ENCODE measurements around the gene PSMF1. TPM values are rescaled to one million over a fixed set of nuclear protein-coding genes. Genes with fewer than 3 reads are reported as not detected.

PSMF1 gene
- total RNA-seq, 1 donor from 2014 or later = 124 TPM

DNA sequence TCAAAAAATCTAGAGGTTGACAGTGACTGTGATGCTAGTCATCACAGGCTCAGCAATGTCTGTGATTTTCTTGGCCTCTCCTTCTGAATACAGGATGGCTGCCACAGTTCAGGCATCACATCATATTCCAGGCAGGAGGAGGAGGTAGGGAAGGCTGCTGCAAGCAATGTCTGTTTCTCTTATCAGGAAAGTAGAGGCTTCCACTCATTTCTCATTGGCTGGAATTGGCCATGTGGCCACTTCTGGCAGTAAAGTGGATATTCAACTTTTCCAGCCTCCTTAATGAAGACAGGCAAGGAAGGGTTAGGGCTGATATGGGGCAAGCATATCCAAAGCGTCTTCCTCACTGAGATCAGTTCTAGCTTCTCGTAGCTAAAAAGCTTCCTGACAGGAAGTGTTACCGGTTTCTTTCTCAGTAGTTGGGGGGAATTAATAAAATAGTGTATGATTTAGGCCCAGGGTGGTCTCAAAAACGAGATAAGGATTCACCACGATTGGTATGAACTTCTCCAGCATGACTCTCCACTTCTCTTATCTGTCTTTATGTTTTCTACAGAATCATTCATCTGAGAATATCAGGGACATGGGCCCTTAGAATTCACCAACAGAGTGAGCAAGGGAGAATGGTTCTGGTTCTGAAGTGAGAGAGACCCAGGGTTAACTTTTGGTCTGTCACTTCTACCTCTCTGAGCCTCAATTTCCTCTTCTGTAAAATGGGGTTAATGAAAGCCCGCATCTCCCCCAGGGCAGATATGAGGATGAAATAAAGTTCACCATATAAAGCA, 32.7 kb upstream of the PSMF1 start:
- no peak overlapping the region for H3K27ac ChIP-seq (replicated peaks)
- intact Hi-C loops (cut with micrococcal nuclease) = no loop called here
- no peak for DNase-seq
- TF ChIP-seq, protein P1, sequence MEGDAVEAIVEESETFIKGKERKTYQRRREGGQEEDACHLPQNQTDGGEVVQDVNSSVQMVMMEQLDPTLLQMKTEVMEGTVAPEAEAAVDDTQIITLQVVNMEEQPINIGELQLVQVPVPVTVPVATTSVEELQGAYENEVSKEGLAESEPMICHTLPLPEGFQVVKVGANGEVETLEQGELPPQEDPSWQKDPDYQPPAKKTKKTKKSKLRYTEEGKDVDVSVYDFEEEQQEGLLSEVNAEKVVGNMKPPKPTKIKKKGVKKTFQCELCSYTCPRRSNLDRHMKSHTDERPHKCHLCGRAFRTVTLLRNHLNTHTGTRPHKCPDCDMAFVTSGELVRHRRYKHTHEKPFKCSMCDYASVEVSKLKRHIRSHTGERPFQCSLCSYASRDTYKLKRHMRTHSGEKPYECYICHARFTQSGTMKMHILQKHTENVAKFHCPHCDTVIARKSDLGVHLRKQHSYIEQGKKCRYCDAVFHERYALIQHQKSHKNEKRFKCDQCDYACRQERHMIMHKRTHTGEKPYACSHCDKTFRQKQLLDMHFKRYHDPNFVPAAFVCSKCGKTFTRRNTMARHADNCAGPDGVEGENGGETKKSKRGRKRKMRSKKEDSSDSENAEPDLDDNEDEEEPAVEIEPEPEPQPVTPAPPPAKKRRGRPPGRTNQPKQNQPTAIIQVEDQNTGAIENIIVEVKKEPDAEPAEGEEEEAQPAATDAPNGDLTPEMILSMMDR (IDR thresholded peaks at IDR 0.05; ENCODE audit: borderline replicate concordance) = no peak
- no peaks in the 10 kb centered on the region for H3K36me3 ChIP-seq
- H3K9me3 ChIP-seq (replicated peaks) = peaks cover 18% of the 10 kb centered on the region
- H3K27me3 ChIP-seq (ENCODE audit: low read depth) = no peaks in the 10 kb centered on the region
- no peak overlapping the region for H3K4me3 ChIP-seq
- no peaks in the 10 kb centered on the region for H3K4me1 ChIP-seq

DNA sequence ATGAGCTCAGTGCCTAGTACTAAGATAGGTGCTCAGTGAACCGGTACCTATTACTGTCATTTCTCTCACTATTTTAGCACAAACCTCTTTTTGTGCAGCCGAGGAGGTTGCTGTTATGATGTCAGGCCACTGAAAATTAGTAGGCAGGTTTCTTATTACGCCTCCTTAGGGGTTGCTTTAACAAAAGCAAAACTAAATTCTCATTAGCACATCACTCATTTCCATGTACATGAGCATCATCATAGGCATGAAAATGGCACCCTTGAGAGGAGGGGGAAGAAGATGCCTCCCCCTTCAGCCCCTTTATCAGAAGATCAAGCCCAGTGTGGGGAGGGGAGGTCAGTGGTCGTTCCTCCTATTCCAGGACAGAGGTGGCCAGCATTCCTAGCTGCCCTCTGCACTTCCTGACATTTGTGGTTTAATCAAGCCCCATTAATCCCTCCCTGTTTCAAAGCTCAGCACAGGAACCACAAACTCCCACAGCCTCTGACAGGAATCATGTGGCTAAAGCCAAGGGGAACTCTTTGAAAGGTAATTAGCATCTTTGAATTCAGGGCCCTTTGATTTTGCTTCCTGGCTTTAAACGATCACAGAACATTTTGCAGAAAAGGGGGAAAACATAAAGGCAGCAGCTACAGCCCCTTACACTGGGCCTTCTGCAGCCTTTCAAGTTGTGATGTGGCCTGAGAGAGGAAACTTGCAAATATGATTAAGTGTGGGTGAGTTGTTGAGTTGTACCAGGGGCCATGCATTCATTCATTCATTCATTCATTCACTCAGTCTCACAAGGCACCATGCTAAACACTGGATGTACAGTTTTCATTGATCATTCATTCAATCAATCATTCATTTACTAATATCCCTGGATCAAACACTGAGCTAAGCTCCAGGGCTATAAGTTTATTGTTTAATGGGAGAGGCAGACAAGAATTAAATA, 31.9 kb upstream of the PSMF1 start:
- intact Hi-C loops (cut with micrococcal nuclease) = no loop called here

DNA sequence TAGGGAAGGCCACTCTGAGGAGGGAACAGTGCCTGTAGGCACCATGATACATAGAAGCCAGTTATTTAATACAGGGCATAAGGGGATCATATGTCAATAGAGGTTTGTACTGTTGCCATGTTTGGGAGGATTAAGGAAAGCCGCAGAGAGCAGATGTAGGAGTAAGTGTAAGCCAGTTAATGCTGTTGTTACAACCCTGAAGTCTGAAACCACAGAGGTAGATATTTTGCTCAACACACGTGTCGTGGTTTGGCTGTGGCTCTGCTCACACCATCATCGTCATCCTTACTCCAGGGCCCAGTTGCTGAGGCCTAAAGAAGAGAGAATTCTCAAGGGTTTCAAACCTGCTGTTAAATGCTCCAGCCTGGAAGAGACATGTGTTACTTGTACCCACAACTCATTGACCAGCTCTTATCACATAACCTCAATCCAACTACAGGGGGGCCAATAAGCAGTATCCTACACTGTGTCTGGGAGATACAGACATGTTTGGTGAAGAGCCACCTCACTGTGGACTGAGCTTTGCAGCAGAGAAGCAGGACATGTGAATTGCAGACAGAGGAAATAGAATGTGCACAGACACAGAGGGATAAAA, 31.0 kb upstream of the PSMF1 start:
- DNase-seq = no peak
- H3K9me3 ChIP-seq (replicated peaks) = peaks cover 18% of the 10 kb centered on the region
- no peak overlapping the region for H3K27ac ChIP-seq (replicated peaks)
- no peaks in the 10 kb centered on the region for H3K4me1 ChIP-seq
- TF ChIP-seq, protein P1 (IDR thresholded peaks at IDR 0.05; ENCODE audit: borderline replicate concordance) = no peak
- no peaks in the 10 kb centered on the region for H3K27me3 ChIP-seq (ENCODE audit: low read depth)
- no peaks in the 10 kb centered on the region for H3K36me3 ChIP-seq
- no peak overlapping the region for H3K4me3 ChIP-seq
- intact Hi-C loops (cut with micrococcal nuclease) = no loop called here

More for the DNA sequence above, 31.9 kb upstream of the PSMF1 start:
- no peak for DNase-seq
- no peaks in the 10 kb centered on the region for H3K4me1 ChIP-seq
- peaks cover 18% of the 10 kb centered on the region for H3K9me3 ChIP-seq (replicated peaks)
- H3K36me3 ChIP-seq = no peaks in the 10 kb centered on the region
- TF ChIP-seq, protein P1 (IDR thresholded peaks at IDR 0.05; ENCODE audit: borderline replicate concordance) = no peak
- H3K4me3 ChIP-seq = no peak overlapping the region
- H3K27me3 ChIP-seq (ENCODE audit: low read depth) = no peaks in the 10 kb centered on the region
- no peak overlapping the region for H3K27ac ChIP-seq (replicated peaks)

DNA sequence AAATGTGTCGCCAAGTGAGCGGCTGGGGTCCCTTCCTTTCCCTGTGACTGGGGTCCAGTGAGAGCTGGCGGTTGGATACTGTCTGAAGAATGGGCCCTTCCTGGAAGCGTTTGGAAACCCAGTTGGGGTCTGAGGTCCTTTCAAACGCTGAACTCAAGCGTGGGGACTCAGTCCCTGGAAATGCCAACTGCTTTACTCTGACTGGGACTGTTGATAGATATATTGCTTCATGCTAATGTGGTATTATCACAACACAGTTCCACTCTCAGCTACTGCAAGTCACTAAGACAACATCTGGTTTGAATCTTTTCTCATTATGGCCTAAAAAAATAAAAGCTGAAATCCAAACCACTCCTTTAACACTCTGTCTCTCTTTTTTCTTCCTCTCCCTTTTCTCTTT, 23.7 kb upstream of the PSMF1 start:
- no peak overlapping the region for H3K27ac ChIP-seq (replicated peaks)
- DNase-seq = no peak
- no peaks in the 10 kb centered on the region for H3K4me1 ChIP-seq
- intact Hi-C loops (cut with micrococcal nuclease) = no loop called here
- H3K27me3 ChIP-seq (ENCODE audit: low read depth) = no peaks in the 10 kb centered on the region
- TF ChIP-seq, protein P1 (IDR thresholded peaks at IDR 0.05; ENCODE audit: borderline replicate concordance) = no peak
- no peak overlapping the region for H3K4me3 ChIP-seq
- H3K9me3 ChIP-seq (replicated peaks) = peaks cover 7% of the 10 kb centered on the region
- no peaks in the 10 kb centered on the region for H3K36me3 ChIP-seq

DNA sequence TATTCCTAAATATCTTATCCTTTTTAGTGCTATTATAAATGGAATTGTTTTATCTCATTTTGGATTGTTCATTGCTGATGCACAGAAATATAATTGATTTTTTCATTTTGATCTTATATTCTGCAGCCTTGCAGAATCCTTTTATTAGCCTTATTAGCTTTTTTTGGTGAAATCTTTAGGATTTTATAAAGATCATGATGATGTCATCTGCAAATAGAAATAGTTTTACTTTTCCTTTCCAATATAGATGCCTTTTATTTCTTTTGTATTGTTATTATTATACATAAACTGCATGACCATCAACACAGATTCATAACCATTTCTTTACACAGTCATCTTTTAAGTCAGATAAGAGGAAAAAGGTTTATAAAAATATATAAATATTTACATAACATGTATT, 16.9 kb upstream of the PSMF1 start:
- Histone ChIP-seq H3K4me3 (no peak overlapping the region), H3K27me3 (ENCODE audit: low read depth) (no peaks in the 10 kb centered on the region), H3K4me1 (no peaks in the 10 kb centered on the region), H3K36me3 (no peaks in the 10 kb centered on the region), H3K9me3 (replicated peaks) (peaks cover 29% of the 10 kb centered on the region), H3K27ac (replicated peaks) (no peak overlapping the region)
- no peak for DNase-seq
- TF ChIP-seq, protein P1 (IDR thresholded peaks at IDR 0.05; ENCODE audit: borderline replicate concordance) = no peak
- intact Hi-C loops (cut with micrococcal nuclease) = no loop called here
